Uterus (tissue), 4 donors: ENCODE data around the gene CDH2. TPM values are rescaled to one million over a fixed set of nuclear protein-coding genes. Genes with fewer than 3 reads are reported as not detected.

Source experiments
- DNase-seq, 2 donors: peaks; one replicate each; pipeline ENCODE4 v3.0.0-alpha.2; 2019 to 2020
- H3K27ac ChIP-seq, 2 donors: fragments of 200-600 bp; sonication (generic); 1 replicate in 1 of 2; 2 replicates in 1 of 2; pipeline ENCODE4 v1.5.1; 2016 to 2018
- H3K27me3 ChIP-seq, 2 donors: fragments of 200-600 bp; sonication (generic); one replicate each; pipeline ENCODE4 v1.5.1; 2018 to 2019; ENCODE audit warnings: control low read depth in 1 of 2
- H3K36me3 ChIP-seq, 2 donors: fragments of 200-600 bp; sonication (generic); one replicate each; pipeline ENCODE4 v1.5.1; 2019; ENCODE audit warnings: control low read depth in 1 of 2
- H3K4me1 ChIP-seq, 2 donors: fragments of 200-600 bp; sonication (generic); one replicate each; pipeline ENCODE4 v1.5.1; 2018 to 2019; ENCODE audit warnings: control low read depth in 1 of 2
- H3K4me3 ChIP-seq, 2 donors: fragments of 200-600 bp; sonication (generic); 1 replicate in 1 of 2; 2 replicates in 1 of 2; pipeline ENCODE4 v1.5.1; 2018 to 2019; ENCODE audit warnings: mild to moderate bottlenecking in 1 of 2
- H3K9me3 ChIP-seq, 2 donors: fragments of 200-600 bp; sonication (generic); one replicate each; pipeline ENCODE4 v1.5.1; 2019; ENCODE audit warnings: control low read depth in 1 of 2
- CTCF ChIP-seq, 4 experiments: fragments of 200-600 bp in 2 of 4; fragments of 450-650 bp in 2 of 4; sonication (generic) in 2 of 4; IDR thresholded peaks; one replicate each; pipeline ENCODE4 v1.5.1; 2016 to 2019; ENCODE audit warnings: antibody characterized with exemption in 4 of 4, mild to moderate bottlenecking in 2 of 4, moderate library complexity in 1 of 4
- POLR2A ChIP-seq, 2 donors: fragments of 450-650 bp; IDR thresholded peaks; one replicate each; pipeline ENCODE4 v1.6.1; 2016; ENCODE audit warnings: antibody characterized with exemption in 2 of 2, mild to moderate bottlenecking in 1 of 2, moderate library complexity in 1 of 2
- intact Hi-C: fragments of 100-400 bp; cut with DNase I; formaldehyde crosslinking; loops from one replicate; pipeline ENCODE4 v1.15.1; 2023; ENCODE audit warnings: low total_unique reads
- total RNA-seq, 4 donors: library from RNA; depleted of rRNA in 3 of 4; stranded (reverse); fragments of >200 nt in 3 of 4; gene quantifications; one replicate each; pipeline versions ENCODE4 v1.1.0 to v1.2.4, GENCODE V29; 2014 to 2023
- donor health status: DM: yes; HTN: yes; CAD: no.

The CDH2 gene
- total RNA-seq, 4 donors from 2014 or later: 0.26 to 58.2 (median 1.9) TPM

- DNase-seq: no peak
- no peak overlapping the region for H3K27ac ChIP-seq
- intact Hi-C loops: no loop called here
- H3K27me3 ChIP-seq: no peaks in the 10 kb centered on the region
- H3K9me3 ChIP-seq: no peaks in the 10 kb centered on the region
- no peak for TF ChIP-seq POLR2A (IDR thresholded peaks at IDR 0.05)
- TF ChIP-seq CTCF (IDR thresholded peaks at IDR 0.05): no peak
- no peaks in the 10 kb centered on the region for H3K36me3 ChIP-seq
- no peak overlapping the region for H3K4me3 ChIP-seq
- H3K4me1 ChIP-seq: no peaks in the 10 kb centered on the region
Observed at GRCh38 chr18:28183418-28184078, 6.6 kb upstream of the CDH2 start.

GRCh38 chr18:28181616-28182015 lies 4.7 kb upstream of the CDH2 start:
- no peak for DNase-seq
- TF ChIP-seq POLR2A (IDR thresholded peaks at IDR 0.05): no peak
- no peak for TF ChIP-seq CTCF (IDR thresholded peaks at IDR 0.05)
- H3K36me3 ChIP-seq: no peaks in the 10 kb centered on the region
- no peaks in the 10 kb centered on the region for H3K9me3 ChIP-seq
- no peak overlapping the region for H3K27ac ChIP-seq
- H3K27me3 ChIP-seq: no peaks in the 10 kb centered on the region
- H3K4me3 ChIP-seq: no peak overlapping the region
- H3K4me1 ChIP-seq: peaks cover 0 to under 1% of the 10 kb centered on the region in 2 donors
- intact Hi-C loops: no loop called here

GRCh38 chr18:28178720-28179119 lies 1.8 kb upstream of the CDH2 start:
- TF ChIP-seq POLR2A (IDR thresholded peaks at IDR 0.05) (no peak), CTCF (IDR thresholded peaks at IDR 0.05) (no peak)
- Histone ChIP-seq H3K4me3 (no peak overlapping the region), H3K4me1 (peaks cover 0 to 4% of the 10 kb centered on the region in 2 donors), H3K27ac (no peak overlapping the region), H3K9me3 (no peaks in the 10 kb centered on the region), H3K27me3 (peaks cover 4% of the 10 kb centered on the region in 2 donors), H3K36me3 (no peaks in the 10 kb centered on the region)
- intact Hi-C loops: no loop called here
- DNase-seq: no peak

- no peaks in the 10 kb centered on the region for H3K36me3 ChIP-seq
- intact Hi-C loops: no loop called here
Observed at GRCh38 chr18:28177828-28178635, 1.1 kb upstream of the CDH2 start.

More at GRCh38 chr18:28177828-28178635, 1.1 kb upstream of the CDH2 start:
- Histone ChIP-seq H3K4me3 (peak overlapping the region; percentile 45 to 52), H3K27ac (no peak overlapping the region), H3K9me3 (no peaks in the 10 kb centered on the region), H3K27me3 (peaks cover 4 to 11% of the 10 kb centered on the region in 2 donors), H3K4me1 (peaks cover 0 to 4% of the 10 kb centered on the region in 2 donors)
- DNase-seq: peak; percentile 17 to 20
- TF ChIP-seq POLR2A (IDR thresholded peaks at IDR 0.05) (no peak), CTCF (IDR thresholded peaks at IDR 0.05) (no peak)
